ENCODE measurements around the gene SBF2.

SBF2 gene

GRCh38 chr11:9765320-9766101 lies 528.5 kb downstream of the SBF2 start:
- TF ChIP-seq CTCF (IDR thresholded peaks at IDR 0.05; ENCODE audit: low read depth, low read length) (no peak), EZH2phosphoT487 (IDR thresholded peaks at IDR 0.05; ENCODE audit: low read depth) (no peak)
- Histone ChIP-seq H3K9me3 (ENCODE audit: insufficient read depth, low read length) (no peaks in the 10 kb centered on the region), H3K27me3 (ENCODE audit: low read depth, low read length) (no peaks in the 10 kb centered on the region), H3K4me3 (ENCODE audit: low read length) (no peak overlapping the region), H3K27ac (ENCODE audit: low read length) (no peak overlapping the region), H3K4me1 (ENCODE audit: low read length) (peaks cover 15% of the 10 kb centered on the region), H3K79me2 (ENCODE audit: low read length) (peaks cover 32% of the 10 kb centered on the region), H2AFZ (ENCODE audit: low read depth, low read length) (no peak overlapping the region), H3K9ac (ENCODE audit: low read length) (no peak overlapping the region), H4K20me1 (ENCODE audit: insufficient read depth, low read length) (no peaks in the 10 kb centered on the region), H3K4me2 (ENCODE audit: low read length) (no peak overlapping the region), H3K36me3 (replicated peaks; ENCODE audit: low read depth, low read length) (no peaks in the 10 kb centered on the region)

GRCh38 chr11:9763301-9763700 lies 530.7 kb downstream of the SBF2 start:
- H3K36me3 ChIP-seq (replicated peaks; ENCODE audit: low read depth, low read length) = no peaks in the 10 kb centered on the region
- H3K27ac ChIP-seq (ENCODE audit: low read length) = no peak overlapping the region
- H3K4me3 ChIP-seq (ENCODE audit: low read length) = no peak overlapping the region
- no peak overlapping the region for H3K9ac ChIP-seq (ENCODE audit: low read length)
- H3K27me3 ChIP-seq (ENCODE audit: low read depth, low read length) = no peaks in the 10 kb centered on the region
- no peak overlapping the region for H3K4me2 ChIP-seq (ENCODE audit: low read length)
- TF ChIP-seq CTCF (IDR thresholded peaks at IDR 0.05; ENCODE audit: low read depth, low read length) (no peak), EZH2phosphoT487 (IDR thresholded peaks at IDR 0.05; ENCODE audit: low read depth) (no peak)
- H3K4me1 ChIP-seq (ENCODE audit: low read length) = peaks cover 31% of the 10 kb centered on the region
- H2AFZ ChIP-seq (ENCODE audit: low read depth, low read length) = no peak overlapping the region
- no peaks in the 10 kb centered on the region for H3K9me3 ChIP-seq (ENCODE audit: insufficient read depth, low read length)
- no peaks in the 10 kb centered on the region for H4K20me1 ChIP-seq (ENCODE audit: insufficient read depth, low read length)
- peaks cover 43% of the 10 kb centered on the region for H3K79me2 ChIP-seq (ENCODE audit: low read length)

GRCh38 chr11:9762531-9762930 lies 531.5 kb downstream of the SBF2 start:
- Histone ChIP-seq H3K79me2 (ENCODE audit: low read length) (peaks cover 43% of the 10 kb centered on the region), H3K27ac (ENCODE audit: low read length) (no peak overlapping the region), H3K27me3 (ENCODE audit: low read depth, low read length) (no peaks in the 10 kb centered on the region), H3K4me2 (ENCODE audit: low read length) (no peak overlapping the region), H3K9ac (ENCODE audit: low read length) (no peak overlapping the region), H3K36me3 (replicated peaks; ENCODE audit: low read depth, low read length) (no peaks in the 10 kb centered on the region), H3K4me1 (ENCODE audit: low read length) (peaks cover 35% of the 10 kb centered on the region), H4K20me1 (ENCODE audit: insufficient read depth, low read length) (no peaks in the 10 kb centered on the region), H2AFZ (ENCODE audit: low read depth, low read length) (no peak overlapping the region), H3K9me3 (ENCODE audit: insufficient read depth, low read length) (no peaks in the 10 kb centered on the region), H3K4me3 (ENCODE audit: low read length) (no peak overlapping the region)
- TF ChIP-seq EZH2phosphoT487 (IDR thresholded peaks at IDR 0.05; ENCODE audit: low read depth) (no peak), CTCF (IDR thresholded peaks at IDR 0.05; ENCODE audit: low read depth, low read length) (no peak)

- Histone ChIP-seq H3K27ac (ENCODE audit: low read length) (no peak overlapping the region), H3K4me1 (ENCODE audit: low read length) (peaks cover 46% of the 10 kb centered on the region), H3K27me3 (ENCODE audit: low read depth, low read length) (no peaks in the 10 kb centered on the region), H3K9ac (ENCODE audit: low read length) (no peak overlapping the region), H4K20me1 (ENCODE audit: insufficient read depth, low read length) (no peaks in the 10 kb centered on the region), H3K36me3 (replicated peaks; ENCODE audit: low read depth, low read length) (no peaks in the 10 kb centered on the region), H2AFZ (ENCODE audit: low read depth, low read length) (no peak overlapping the region), H3K9me3 (ENCODE audit: insufficient read depth, low read length) (no peaks in the 10 kb centered on the region), H3K4me2 (ENCODE audit: low read length) (no peak overlapping the region), H3K79me2 (ENCODE audit: low read length) (peaks cover 43% of the 10 kb centered on the region), H3K4me3 (ENCODE audit: low read length) (no peak overlapping the region)
- no peak for TF ChIP-seq CTCF (IDR thresholded peaks at IDR 0.05; ENCODE audit: low read depth, low read length)
- TF ChIP-seq EZH2phosphoT487 (IDR thresholded peaks at IDR 0.05; ENCODE audit: low read depth) = no peak
Observed at GRCh38 chr11:9761441-9761945, 532.5 kb downstream of the SBF2 start.
